HG02763 (cell line): ENCODE results near the gene ADAM15.

Experiments used
- ATAC-seq: cut with Tn5 transposase; IDR thresholded peaks from one replicate; pipeline ENCODE4 v1.9.1; 2021; ENCODE audit warnings: mild to moderate bottlenecking, moderate library complexity; ENCODE audit not compliant: unreplicated experiment

ADAM15 gene, protein sequence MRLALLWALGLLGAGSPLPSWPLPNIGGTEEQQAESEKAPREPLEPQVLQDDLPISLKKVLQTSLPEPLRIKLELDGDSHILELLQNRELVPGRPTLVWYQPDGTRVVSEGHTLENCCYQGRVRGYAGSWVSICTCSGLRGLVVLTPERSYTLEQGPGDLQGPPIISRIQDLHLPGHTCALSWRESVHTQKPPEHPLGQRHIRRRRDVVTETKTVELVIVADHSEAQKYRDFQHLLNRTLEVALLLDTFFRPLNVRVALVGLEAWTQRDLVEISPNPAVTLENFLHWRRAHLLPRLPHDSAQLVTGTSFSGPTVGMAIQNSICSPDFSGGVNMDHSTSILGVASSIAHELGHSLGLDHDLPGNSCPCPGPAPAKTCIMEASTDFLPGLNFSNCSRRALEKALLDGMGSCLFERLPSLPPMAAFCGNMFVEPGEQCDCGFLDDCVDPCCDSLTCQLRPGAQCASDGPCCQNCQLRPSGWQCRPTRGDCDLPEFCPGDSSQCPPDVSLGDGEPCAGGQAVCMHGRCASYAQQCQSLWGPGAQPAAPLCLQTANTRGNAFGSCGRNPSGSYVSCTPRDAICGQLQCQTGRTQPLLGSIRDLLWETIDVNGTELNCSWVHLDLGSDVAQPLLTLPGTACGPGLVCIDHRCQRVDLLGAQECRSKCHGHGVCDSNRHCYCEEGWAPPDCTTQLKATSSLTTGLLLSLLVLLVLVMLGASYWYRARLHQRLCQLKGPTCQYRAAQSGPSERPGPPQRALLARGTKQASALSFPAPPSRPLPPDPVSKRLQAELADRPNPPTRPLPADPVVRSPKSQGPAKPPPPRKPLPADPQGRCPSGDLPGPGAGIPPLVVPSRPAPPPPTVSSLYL

DNA sequence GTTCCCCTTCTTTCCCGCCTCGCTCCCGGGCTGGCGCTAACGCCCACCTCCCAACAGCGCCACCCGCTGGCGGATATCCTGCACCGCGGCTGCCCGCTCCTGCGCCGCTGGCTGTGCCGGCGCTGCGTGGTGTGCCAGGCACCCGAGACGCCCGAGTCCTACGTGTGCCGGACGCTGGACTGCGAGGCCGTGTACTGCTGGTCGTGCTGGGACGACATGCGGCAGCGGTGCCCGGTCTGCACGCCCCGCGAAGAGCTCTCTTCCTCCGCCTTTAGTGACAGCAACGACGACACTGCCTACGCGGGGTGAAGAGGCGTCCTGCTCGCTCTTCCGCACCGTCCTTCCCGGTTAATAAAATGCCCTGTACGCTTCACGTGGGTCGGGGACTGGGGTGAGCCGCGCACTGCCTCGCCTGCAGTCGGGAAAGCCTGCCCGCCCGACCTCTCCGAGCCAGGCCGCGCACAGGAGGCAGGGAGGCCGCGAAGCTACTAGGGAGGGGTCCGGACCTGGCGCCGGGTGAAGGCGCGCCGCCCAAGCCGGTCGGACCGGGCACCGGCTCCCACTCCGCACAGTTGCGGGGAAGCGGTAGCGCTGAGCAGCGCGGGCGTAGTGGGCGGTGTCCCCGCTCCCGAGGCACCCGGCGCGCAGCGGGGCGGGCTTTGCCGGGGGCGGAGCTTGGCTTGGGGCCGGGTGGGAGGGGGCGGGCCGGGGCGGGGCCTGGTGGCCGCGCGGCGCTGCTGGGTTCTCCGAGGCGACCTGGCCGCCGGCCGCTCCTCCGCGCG is at the start of gene ADAM15:
TSS of gene ADAM15 (plus strand) at position 757 of the 782 bp plus-strand sequence. CDS start 71 bp downstream, outside the sequence.
- peak; percentile 59 for ATAC-seq

DNA sequence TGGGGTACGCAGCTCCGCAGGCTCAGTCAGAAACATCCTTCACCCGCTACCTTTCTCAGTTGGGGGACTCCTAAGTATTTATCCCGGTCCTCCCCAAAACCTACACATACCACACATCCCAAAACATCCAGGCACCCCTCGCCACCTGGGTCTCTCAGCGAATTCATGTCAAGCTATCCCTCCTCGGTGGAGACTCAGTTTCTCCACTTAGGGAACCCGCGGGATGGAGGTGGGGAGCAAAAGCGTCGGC is 49.8 kb upstream of the ADAM15 start:
- no peak for ATAC-seq

DNA sequence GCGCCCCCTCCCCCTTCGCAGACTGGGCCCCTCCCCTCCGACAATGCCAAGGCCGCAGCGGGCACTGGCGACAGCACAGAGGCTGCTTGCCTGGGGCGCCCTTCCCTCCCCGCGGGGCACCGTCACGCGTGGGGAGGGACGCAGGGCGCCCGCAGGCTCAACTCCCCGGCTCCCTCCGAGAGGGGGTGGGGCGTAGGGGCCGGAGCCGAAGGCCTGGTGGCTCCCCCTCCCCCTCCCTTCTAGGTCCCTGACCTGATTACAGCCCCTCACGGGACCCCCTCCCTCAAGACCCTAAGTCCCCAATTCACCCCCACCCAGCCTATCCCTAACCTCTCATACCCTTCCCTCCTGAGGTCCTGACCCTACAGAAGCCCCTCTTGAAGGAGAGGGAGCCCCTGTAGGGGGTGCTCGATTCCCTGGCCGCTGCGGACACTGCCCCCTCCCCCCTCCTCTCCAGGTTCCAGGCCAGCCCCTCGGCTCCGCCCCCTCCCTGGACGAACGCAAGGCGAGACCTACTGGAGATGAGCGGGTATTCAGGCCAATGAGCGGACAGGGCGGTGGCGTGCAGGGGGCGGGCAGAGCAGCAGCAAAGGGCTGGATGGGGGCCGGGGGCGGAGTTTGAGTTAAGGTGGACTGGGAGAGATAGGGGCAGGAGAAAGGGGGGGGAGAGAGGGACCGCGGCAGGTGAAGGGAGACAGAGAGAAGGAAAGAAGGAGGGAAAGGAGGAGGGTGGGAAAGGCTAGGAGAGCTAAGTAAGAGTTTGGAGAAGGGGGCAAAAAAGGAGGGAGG is 49.2 kb upstream of the ADAM15 start:
- peak; percentile 57 for ATAC-seq

DNA sequence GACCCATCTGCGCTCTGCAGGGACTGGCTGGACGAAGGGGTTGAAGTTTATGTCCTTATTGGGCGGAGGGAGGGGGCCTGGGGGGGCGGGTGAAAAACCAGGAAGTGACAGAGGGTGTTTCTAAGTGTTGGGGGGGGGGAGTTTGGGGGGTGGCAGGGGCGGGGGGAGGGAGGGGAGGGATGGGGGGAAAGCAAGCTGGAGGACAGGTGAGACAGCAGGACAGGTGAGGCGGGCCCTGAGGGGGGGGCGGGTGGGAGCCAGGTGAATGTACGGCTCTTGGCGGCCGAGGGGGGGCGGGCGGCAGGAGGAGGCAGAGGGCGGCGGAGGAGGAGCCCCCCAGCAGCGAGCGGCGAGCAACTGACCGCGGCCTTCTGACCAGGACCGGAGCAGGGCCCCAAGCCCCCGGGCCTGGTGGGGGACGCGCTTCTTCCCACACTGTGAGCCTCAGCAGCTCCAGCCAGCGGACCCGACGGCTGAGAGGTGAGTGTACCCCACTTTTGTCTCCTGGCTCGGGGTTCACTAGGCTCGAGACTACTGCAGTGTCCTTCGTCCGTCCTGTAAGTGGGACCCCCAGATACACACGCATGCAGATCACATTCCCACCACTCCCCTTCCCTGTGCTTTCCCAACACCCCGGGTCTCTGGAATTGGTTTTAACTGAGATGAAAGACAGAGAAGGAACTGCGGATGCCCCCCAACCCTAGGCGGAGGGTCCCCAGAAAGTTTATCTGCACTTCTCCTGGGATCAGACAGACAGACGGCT is 48.5 kb upstream of the ADAM15 start, which contains the start of gene ZBTB7B:
TSS of gene ZBTB7B (plus strand) at position 339 of the 763 bp plus-strand sequence. CDS start 11,859 bp downstream, outside the sequence.
- ATAC-seq: no peak

DNA sequence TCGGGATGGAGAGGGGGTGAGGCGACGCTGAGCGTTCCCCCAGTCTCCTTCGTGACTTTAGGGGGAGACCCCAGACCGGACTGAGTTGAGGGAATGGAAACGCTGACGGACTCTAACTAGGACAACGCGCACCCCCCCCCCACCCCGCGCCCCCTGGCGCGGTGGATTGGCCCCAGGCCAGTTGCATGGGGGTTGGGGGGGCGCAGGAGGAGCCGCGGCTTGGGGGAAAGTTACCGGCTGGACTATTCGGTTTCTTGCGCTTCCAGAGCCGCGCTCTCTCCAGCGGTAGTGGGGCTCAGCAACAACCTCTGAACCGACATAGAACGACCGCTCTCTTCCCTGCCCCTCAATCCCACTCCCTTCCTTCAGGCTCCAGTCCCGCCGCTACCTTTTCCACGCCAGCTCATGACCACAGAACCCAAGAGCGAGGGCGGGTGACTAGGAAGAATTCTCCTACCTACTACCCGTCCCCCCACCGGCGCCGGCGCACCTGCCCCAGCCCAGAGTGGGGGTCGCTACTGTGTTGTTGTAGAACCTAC is 47.8 kb upstream of the ADAM15 start:
- ATAC-seq: no peak

DNA sequence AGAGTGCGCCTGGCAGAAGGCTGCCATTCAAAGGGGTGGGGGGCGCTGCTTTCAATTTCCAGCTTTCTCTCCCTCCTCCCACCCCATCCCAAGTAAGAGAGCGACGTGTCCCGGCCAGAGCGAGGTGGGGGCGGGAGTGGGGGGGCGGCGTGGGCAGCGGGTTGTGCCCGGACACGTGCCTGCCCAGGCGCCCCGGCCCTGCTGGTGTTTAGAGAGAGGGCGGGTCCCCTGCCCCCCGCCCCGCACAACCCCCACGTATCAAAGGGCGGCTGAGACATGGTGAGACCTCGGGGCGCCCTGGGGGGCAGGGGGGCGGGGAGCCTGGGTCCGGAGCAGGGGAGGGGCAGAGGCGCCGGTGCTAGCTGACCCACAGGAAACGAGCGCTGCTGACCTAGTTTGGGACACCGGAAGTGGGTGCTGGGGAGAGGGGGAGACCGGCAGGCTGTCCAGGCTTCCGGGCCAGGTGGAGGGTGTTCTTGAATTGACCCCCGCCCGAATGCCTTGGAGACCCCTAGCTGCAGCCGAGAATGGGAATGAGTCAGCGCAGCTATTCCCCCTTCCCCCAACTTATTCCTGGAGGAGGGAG is 47.3 kb upstream of the ADAM15 start:
- no peak for ATAC-seq

DNA sequence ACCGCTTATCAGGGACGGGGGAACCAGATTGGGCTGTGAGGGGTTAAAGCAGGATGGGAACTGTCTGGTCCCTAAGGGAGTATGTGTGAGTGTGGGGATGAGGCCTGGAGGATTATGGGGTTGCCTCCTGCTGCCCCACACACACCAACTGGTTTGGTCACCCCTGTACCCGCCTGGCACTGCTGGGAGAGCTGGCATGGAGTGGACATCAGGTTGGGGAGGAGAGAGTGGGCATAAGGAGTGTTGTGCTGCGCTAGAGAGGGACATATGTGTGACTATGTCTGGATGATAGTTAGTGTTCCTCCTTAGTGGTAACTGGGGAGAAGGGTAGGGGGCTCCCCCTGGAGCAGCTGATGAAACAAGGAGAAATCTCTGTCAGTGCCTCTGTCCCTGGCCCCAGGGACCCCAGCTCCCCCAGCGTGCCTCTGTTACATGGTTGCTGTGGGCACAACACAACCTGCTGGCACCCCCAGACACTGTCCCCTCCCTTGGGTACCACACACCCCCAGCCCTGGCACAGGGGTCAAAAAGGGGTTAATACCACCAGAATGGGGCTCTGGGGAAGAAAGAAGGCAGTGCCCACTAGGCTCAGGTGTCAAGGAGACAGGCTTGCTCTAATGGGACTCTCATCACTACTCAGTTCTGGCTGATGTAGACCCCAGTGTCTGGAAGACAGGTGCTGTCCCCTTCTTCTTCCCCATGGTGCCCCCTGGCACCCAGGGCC is 46.6 kb upstream of the ADAM15 start:
- no peak for ATAC-seq

DNA sequence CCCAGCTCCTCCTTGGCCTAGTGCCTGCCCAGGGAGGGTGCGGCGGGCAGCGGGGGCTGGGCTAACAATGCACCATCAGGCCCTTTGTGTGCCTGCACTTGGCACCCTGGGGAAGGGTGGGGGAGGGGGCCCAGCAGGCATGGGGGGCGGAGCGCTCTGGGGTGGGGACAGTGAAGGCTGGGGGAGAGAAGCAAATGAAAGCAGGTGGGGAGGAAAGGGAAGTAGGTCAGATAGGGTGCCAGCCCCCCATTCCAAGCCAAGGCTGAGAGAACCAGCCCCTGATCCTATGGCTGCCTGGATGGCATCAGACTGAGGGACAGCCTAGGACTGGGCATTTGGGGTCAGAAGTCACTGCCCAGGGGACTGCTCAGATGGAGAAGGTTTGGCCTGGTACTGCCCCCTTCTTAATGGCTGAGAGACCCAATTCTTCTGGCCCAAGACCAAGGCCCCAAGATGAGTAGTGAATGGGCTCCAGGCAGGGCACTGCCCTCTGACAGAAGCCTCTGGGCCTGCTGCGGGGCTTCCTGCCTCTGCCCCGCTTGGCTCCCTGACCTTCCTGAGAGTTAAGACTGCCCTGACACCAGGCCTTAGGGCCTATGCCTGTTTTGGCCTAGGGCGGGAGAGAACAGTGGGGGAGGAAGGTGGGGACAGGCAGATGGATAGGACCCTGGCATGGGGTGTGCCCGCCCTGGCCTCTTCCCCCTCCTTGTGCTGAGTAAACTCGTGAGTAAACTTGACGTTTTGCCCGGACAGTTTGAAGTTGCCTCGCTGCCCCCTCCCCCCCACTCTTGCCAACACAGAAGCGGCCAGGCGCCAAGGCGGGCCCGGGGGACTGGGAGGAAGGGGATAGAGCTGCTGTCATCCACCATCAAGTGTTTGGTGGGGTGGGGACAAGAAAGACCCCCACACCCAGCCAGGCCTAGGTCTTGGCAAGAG is 45.8 kb upstream of the ADAM15 start:
- no peak for ATAC-seq

DNA sequence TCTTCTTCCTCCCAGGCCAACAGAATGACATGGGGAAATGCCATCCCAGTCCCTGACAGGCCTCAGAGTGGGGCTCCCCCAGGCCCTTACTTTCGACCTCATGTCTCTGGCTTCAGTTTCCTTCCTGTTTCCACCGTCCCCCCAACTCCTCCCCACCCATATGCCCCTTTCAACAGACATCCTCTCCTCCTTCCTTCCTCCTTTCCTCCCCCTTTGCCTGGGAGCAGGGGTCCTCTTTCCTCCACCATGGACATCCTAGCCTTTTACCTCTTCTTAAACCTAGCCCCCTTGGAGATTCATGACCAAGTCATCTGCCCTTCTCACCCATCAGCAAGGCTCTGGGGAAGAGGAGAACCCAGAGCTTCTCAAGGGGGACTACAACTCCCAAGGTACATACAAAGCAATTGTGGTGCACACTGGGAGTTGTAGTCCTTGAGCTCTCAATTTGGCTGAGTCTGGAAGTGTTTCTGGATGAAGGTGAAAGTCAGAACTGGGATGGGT is 44.5 kb upstream of the ADAM15 start:
- ATAC-seq: no peak

DNA sequence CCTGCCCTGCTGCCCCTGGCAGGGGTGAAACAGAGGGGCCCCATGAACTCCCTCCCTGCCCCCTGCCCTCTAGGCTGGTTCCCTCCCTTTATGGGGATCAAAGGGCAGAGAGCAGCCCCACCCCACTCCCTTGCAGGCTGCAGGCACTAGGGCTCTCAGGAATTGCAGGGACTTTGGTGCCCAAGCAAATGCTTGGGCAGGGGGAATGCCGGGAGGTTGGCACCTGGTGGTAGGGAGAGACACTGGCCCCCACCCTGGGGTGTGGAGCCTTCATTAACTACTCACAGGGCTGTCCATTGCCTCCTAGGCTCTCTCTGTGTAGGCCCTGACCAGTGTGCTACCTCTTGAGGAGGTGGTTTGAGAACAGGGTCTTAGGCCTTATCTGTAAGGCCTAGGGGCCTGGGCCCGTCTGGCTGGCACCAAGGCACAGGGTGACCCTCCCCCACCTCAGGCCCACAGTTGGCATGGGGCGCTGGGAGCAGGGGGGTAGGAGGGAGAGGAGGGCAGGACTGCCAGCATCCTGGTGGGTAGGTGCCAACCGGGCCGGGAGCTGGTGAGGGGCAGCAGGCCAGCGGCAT is 43.8 kb upstream of the ADAM15 start:
- ATAC-seq: no peak

DNA sequence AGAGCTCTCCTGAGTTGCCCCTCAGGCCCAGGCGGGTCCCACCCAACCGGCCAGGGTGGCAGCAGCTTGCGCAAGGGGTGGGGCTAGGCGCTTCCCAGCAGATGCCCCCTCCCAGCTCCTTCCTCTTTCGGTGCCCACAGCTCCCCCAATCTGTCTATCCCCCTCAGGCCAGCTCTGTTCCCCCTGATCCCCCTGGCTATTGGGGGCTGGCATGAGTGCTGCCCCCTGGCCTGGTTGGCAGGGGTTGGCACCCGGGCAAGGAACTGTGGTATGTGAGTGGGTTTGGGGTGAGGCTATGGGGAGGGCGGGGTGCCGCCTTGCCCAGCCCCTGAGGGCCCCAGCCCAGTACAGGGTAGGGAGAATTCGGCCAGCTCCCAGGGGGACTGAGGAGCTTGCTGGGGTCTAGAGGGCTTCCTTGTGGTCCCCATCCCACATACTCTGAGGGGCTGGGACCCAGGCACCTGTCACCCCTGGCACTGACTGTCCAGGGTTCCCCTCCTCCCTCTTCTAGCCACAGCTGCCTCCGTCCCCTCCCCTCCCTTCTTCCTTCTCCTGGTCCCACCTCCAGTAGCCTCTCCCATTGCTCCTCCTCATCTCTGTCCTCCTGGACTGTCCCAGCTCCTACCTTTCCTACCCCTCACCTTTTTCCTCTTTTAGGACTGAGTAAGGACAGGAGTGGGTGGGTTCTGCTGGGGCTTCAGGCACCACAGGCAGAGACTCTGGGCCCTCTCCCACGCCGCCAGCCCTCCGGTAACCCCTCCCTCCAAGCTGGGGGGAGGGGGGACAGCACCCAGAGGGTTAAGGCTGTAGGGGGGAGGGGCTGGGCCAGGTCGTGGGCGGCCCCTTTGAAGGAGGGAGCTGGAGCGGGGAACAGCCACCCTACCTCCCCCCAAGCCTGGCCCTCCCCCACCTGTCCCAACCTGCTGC is 42.8 kb upstream of the ADAM15 start:
- ATAC-seq: no peak

DNA sequence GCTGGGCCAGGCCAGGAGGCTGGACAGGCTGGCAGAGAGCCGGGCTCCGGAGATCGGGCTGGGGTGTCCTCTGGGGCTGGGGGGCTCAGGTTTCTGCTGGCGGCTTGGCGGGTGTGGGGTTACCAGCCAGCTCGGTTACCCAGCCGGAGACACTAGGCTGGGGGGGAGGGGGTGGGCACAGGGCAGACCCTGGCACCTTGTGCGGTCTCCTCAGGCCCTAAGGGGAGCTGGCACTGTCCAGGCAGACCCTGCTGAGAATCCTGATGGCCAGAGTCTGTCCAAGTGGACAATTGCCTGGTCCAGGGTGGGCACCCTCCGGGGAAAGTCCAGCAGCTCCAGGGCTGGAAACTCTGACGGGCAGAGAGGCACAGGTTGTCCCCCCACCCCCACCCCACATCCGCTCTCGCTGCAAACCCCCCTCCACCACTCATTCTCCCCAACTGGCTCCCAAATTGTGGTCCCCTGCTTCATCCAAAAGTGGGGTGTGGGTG is 41.9 kb upstream of the ADAM15 start:
- no peak for ATAC-seq

DNA sequence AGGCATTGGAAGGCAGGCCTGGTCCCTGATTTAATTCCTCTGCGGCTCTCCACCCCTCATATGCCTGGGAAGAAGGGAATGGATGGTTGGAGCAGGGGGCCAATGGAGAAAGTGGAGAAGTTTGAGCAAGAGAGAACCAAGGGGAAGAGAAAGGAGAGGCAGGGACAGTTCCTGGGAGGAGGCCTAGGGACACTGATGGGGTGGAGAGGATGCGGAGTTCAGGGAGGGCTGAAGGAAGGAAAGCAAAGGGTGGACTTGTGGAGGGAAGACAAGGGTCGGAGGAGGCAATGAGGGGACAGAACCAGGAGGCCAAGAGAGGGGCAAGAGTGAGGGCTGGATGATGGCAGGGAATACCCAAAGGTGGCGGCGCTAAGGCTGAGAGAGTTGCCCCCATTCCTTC is 41.4 kb upstream of the ADAM15 start:
- no peak for ATAC-seq

DNA sequence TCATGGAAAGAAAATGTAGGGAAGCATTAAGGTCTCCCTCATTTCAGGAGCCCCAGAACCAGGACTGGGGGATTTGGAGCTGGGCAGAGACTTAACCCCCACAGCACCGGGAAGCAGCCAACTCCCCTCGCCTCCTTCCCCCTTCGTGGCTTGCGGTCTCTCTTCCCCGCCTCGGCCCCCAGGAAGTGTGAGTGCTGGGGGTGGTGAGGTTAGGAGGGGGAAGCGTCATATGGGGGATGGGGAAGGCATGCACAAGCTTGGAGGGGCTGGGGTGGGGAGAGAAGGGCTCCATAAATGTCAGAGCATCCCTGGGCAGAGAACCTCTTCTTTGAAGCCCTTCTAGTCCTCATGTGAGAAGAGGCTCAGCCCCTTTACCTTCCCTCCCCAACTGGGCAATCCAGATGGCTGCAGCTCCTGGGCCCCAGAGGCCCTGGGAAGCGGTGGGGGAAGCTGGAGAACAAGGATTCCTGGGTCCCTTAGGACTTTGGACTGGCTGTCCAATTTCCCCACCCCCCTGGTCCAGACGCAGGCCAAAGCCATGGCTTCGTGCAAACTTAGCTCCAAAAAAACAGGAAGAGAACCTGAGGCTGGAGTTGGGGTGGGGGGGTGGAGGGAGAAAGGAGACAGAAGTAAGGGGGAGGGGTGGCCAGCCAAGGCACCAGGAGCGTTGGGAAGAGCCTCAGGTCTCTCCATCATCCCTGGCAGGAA is 40.8 kb upstream of the ADAM15 start:
- ATAC-seq: no peak

DNA sequence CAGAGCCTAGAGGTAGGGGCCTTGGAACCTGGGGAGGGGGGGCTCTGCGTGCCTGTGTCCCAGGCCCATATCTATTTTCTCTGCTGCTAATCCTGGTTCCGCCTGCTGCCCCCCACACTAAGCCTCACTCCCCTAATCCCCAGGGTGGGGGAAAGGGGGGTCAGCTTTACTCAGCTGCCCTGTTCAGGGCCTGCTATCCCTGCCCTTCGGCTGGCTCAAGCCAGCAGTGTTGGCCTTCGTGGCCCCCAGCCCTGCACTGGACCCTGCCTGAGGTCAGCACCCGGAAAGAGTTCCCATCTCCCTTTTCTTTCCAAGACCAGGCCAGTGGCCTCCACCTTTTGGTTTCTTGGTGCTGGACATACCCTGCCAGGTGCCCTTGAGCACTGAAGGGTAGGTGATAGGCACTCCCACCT is 40.1 kb upstream of the ADAM15 start:
- ATAC-seq: no peak
